ENCODE measurements around the gene SDS. TPM values are rescaled to one million over a fixed set of nuclear protein-coding genes. Genes with fewer than 3 reads are reported as not detected.

SDS gene, protein sequence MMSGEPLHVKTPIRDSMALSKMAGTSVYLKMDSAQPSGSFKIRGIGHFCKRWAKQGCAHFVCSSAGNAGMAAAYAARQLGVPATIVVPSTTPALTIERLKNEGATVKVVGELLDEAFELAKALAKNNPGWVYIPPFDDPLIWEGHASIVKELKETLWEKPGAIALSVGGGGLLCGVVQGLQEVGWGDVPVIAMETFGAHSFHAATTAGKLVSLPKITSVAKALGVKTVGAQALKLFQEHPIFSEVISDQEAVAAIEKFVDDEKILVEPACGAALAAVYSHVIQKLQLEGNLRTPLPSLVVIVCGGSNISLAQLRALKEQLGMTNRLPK
- total RNA-seq, result not detected in 2 replicates

GRCh38 chr12:113403435-113404415, at the start of gene SDS:
Gene SDS (minus strand): TSS chr12:113403887. CDS start chr12:113399708, 4,179 bp downstream.
- no peak for DNase-seq (ENCODE audit: low read depth, low spot score)

DNA sequence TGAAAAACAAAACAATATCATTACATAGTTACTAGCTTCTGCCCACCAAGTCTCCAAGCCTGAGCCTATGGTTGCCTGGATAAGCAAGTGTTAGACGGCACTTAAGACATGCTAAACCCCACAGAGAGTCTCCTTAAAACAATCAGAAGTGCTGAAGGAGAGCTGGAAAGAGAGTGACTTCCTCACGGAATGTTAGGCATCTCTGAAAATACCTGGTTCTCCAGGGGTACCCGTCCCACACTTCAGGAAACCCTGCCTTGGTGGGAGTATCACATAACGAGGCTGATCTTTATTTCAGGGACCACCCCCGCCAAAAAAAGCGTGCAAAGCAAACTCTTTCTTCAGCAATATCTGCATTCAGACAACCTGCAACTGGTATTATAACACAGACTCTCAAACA, 49.6 kb upstream of the SDS start:
- DNase-seq (ENCODE audit: low read depth, low spot score), result no peak

DNA sequence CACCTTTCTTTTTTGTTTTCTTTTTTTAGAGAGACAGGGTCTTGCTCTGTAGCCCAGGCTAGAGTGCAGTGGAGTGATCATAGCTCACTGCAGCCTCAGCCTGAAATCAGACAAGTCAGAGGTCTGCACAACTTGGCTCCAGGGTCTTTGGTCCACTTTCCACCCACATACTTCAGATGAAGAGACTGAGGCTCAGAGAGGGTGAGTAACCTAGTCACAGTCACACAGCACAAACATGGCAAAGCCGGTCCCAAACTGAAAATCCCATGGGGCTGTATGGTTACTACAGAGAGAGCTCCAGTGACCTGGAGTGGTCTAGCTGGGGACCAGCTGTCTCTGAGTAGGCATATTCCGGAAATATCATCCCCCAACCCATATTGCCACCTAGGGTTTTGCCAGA, 48.8 kb upstream of the SDS start:
- no peak for DNase-seq (ENCODE audit: low read depth, low spot score)

DNA sequence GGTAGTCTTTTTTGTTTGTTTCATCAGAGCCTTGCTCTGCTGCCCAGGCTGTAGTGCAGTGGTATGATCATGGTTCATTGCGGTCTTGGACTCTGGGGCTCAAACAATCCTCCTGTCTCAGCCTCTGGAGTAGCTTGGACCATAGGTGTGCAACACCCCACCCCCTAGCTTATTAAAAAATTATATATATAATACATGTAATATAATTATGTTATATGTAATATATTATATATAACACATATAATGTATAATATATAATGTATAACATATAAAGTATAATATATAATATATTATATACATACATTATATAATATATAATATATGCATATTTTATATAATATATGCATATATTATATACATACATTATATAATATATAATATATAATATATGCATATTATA, 46.2 kb upstream of the SDS start:
- no peak for DNase-seq (ENCODE audit: low read depth, low spot score)

- no peak for DNase-seq (ENCODE audit: low read depth, low spot score)
Observed at GRCh38 chr12:113449299-113449698, 45.6 kb upstream of the SDS start.

DNA sequence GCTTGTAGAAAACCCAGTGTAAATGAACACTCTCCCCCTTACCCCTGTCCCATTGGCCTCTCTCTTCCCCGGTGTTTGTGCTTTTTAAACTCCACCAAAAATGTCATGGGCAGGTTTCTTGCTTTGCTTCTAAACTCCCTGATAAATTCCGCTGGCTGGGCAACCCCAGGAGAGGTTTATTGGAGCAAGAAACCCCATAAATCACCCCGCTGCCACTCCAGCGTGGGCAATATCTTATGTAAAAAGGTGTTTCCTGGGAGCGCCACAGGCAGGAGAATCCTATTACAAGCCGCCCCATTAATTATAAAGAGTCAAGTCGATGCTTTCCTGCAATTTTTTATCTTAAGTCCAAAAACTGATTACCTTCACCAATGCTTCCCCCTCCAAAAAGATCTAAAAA, 45.2 kb upstream of the SDS start:
- DNase-seq (ENCODE audit: low read depth, low spot score), result no peak

- DNase-seq (ENCODE audit: low read depth, low spot score), result no peak
Observed at GRCh38 chr12:113445544-113446171, 42.0 kb upstream of the SDS start.

GRCh38 chr12:113443030-113443539, 39.4 kb upstream of the SDS start:
- DNase-seq (ENCODE audit: low read depth, low spot score), result no peak

- no peak for DNase-seq (ENCODE audit: low read depth, low spot score)
Observed at GRCh38 chr12:113440947-113441782, 37.5 kb upstream of the SDS start.

- DNase-seq (ENCODE audit: low read depth, low spot score), result no peak
Observed at GRCh38 chr12:113440336-113440735, 36.6 kb upstream of the SDS start.

DNA sequence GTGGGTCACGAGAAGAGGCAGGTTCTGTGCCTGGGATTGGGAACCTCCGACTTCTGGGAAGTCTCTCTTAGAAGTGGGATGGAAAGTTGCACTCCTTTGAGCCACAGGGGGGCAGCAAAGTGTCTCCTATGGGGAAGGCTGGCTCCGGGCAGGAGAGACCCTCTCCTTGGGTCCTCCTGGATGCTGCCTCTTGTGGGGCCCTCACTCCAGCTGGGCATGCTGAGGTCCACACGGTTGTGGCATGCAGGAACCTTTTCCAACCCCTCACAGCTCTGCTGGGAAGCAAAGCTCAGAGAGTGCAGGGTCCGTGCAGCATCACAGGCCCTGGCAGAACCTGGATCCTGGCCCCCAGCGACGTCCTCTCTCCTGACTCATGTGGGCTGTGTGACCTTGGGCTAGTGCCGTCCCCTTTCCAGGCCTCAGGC, 35.9 kb upstream of the SDS start:
- no peak for DNase-seq (ENCODE audit: low read depth, low spot score)

- no peak for DNase-seq (ENCODE audit: low read depth, low spot score)
Observed at GRCh38 chr12:113439301-113439597, 35.6 kb upstream of the SDS start.

DNA sequence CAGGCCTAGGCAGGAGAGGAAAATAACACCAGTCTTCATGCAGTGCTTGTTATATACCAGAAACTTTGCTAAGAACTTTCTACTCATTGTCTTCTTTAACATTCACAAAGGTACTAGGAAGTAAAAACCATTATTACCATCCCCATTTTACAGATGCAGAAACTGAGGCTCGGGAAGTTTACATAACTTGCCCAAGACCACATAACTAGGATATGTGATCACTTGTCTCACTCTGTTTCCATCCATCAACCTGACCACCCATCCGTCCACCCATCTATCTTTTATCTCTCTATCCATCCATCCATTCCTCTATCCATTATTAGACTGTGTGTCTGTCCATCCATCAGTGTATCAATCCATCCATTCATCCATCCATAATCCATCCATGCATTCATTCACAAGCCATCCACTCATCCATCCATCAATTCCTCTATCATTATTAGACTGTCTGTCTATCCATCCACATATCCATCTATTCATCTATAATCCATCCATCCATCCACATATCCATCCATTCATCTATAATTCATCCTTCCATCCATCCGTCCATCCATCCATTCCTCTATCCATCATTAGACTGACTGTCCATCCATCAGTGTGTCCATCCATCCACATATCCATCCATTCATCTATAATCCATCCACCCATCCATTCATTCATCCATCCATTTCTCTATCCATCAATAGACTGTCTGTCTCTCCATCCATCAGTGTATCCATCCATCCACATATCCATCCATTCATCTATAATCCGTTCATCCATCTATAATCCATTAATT, 35.0 kb upstream of the SDS start:
- DNase-seq (ENCODE audit: low read depth, low spot score), result no peak

GRCh38 chr12:113437729-113438100, 34.0 kb upstream of the SDS start:
- DNase-seq (ENCODE audit: low read depth, low spot score), result no peak

DNA sequence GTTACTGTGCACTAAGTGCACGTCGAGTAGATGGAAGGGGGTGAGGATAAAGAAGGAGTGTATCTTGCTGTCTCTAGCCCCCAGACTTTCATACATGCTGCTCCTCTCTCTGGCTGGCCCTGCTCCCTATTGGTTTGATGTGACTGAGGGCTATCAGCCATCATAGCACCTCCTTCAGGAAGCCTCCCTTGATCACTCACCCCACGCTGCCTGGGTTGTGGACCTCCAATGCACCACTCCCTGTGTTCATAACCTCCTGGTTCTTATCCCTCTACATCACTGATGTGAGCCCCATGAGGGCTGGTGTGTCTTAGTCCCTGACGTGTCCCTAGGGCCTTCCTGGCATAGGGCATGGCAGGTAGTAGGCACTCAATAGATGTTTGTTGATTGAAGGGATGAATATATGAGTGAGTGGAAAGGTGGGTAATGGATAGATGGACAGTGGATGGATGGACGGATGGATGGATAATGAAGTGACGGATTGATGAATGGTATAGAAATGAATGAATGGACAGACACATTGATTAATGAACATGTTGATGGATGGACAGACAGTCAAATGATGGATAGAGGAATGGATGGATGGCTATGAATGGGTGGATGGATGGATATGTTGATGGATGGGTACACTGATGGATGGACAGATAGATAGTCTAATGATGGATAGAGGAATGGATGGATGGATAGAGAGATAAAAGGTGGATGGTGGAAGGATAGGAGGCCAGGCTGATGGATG, 33.5 kb upstream of the SDS start:
- DNase-seq (ENCODE audit: low read depth, low spot score), result no peak

DNA sequence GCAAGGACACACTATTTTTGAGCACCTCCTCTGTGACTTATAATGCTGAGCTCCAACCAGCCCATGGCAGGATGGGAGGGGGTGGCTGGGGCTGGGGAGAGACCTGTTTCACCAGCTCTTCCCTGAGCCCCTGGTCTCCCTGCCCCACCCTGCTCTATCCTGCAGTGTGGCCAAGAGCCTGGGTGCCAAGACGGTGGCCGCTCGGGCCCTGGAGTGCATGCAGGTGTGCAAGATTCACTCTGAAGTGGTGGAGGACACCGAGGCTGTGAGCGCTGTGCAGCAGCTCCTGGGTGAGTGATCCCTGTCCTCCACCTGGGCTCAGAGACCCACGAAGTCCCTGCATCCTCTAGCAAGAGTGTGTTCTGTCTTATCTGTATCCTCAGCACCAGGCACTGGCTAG, 32.9 kb upstream of the SDS start:
- DNase-seq (ENCODE audit: low read depth, low spot score), result no peak

GRCh38 chr12:113435367-113435766, 31.7 kb upstream of the SDS start:
- DNase-seq (ENCODE audit: low read depth, low spot score), result no peak

DNA sequence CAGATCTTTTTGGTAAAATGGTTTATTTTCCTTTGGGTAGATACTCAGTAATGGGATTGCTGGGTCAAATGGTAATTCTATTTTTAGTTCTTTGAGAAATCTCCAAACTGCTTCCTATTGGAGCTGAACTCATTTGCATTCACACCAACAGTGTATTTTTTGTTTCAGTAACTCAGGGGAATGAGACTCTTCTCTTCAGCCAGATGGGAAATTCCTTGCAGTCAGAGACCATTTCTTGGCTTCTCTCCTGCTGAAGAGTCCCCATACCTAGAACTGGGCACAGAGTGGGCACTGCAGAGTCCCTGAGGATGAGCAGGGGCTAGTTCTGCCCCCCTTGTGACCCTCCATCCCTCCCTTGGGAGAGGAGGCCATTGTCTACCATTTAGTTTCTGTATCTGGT, 29.3 kb upstream of the SDS start:
- DNase-seq (ENCODE audit: low read depth, low spot score), result no peak

DNA sequence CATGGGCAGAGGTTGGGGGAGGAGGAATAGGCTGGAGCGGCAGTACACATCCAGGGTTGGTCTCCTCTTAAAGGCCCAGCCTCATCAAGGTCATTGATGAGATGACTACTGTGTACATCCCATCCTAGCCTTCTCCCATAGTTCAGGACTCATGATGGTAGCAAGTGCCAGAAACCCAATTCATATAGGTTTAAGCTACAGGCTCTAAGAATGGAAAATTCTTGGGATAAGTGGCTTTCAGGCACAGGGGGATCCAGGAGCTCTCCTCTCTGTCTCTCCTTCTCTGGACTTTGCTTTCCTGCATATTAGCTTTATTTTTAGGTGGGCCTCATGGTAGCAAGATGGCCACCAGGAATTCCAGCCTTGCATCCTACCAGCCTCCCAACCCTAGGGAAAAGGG, 24.8 kb upstream of the SDS start:
- DNase-seq (ENCODE audit: low read depth, low spot score), result no peak

- DNase-seq (ENCODE audit: low read depth, low spot score), result no peak
Observed at GRCh38 chr12:113427882-113428281, 24.2 kb upstream of the SDS start.
